ENCODE measurements around the gene LCN10. TPM values are rescaled to one million over a fixed set of nuclear protein-coding genes. Genes with fewer than 3 reads are reported as not detected.
"Not testable (repeated sequence)": the region's sequence is repeated elsewhere in the genome, so short reads cannot be mapped to it uniquely, and the experiment has no call there.

The LCN10 gene
- total and polyA plus RNA-seq, 2 donors (not counting 3 experiments of a cell fraction or from before 2014, with no cell fraction given) = not detected

DNA sequence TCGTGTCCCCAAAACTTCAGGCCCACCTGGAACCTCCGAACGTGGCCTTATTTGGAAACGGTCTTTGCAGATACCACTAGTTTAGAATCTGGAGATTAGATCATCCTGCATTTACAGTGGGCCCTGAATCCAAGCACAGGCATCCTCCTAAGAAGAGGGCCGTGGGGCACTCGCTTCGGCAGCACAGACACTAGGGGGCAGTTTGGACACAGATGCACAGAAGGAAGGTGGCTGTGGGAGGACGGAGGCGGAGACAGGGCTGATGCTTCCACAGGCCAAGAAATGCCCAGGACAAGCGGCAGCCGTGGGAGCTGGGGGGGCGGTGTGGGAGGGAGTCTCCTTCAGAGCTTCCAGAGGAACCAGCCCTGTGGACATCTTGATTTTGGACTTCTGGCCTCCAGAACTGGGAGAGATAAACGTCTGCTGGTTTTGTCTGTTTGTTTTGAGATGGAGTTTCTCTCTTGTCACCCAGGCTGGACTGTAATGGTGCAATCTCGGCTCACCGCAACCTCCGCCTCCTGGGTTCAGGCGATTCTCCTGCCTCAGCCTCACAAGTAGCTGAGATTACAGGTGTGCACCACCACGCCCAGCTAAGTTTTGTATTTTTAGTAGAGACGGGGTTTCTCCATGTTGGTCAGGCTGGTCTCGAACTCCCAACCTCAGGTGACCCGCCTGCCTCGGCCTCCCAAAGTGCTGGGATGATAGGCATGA lies 18.2 kb upstream of the LCN10 start:
- H2AFZ ChIP-seq (ENCODE audit: low read depth, low read length); dilution Hi-C loops (cut with MboI; ENCODE audit: extremely low pct_ligation_motif_present, low sequenced_read_pairs); H3K27me3 ChIP-seq (ENCODE audit: control insufficient read depth in 2 of 2, insufficient read depth in 2 of 2, low read length in 2 of 2); H3K9ac ChIP-seq (replicated peaks; ENCODE audit: extremely low read depth, insufficient read depth, low read length); intact Hi-C loops (cut with micrococcal nuclease); H3K36me3 ChIP-seq (ENCODE audit: control insufficient read depth in 2 of 2, extremely low read depth in 1 of 2, insufficient read depth in 2 of 2, low read length in 2 of 2); H3K4me3 ChIP-seq (replicated peaks in 1 of 3; ENCODE audit: insufficient read depth in 1 of 3, low read depth in 1 of 3, low read length in 3 of 3); H4K20me1 ChIP-seq (replicated peaks; ENCODE audit: control insufficient read depth, extremely low read depth, insufficient read depth, low read length); BruUV-seq (replicated peaks); H3K79me2 ChIP-seq (ENCODE audit: control insufficient read depth, insufficient read depth, low read length); H3K9me3 ChIP-seq (replicated peaks; ENCODE audit: control insufficient read depth, insufficient read depth, low read length); H3K4me2 ChIP-seq (ENCODE audit: insufficient read depth, low read length); H3K9me1 ChIP-seq (replicated peaks; ENCODE audit: control insufficient read depth, extremely low read depth, insufficient read depth, low read length); H3K4me1 ChIP-seq (ENCODE audit: control insufficient read depth, extremely low read depth, insufficient read depth, low read length); POLR2A ChIA-PET; H3K27ac ChIP-seq (ENCODE audit: insufficient read depth, low read depth, low read length): not testable (repeated sequence)
- CTCF ChIA-PET = interaction anchor here (0.6 to 2.1 kb wide), 5 partner anchors 11 to 268 kb away, joined by 3 to 7 read pairs (median 3); no protein-coding TSS in a partner anchor
- TF ChIP-seq, protein P1, sequence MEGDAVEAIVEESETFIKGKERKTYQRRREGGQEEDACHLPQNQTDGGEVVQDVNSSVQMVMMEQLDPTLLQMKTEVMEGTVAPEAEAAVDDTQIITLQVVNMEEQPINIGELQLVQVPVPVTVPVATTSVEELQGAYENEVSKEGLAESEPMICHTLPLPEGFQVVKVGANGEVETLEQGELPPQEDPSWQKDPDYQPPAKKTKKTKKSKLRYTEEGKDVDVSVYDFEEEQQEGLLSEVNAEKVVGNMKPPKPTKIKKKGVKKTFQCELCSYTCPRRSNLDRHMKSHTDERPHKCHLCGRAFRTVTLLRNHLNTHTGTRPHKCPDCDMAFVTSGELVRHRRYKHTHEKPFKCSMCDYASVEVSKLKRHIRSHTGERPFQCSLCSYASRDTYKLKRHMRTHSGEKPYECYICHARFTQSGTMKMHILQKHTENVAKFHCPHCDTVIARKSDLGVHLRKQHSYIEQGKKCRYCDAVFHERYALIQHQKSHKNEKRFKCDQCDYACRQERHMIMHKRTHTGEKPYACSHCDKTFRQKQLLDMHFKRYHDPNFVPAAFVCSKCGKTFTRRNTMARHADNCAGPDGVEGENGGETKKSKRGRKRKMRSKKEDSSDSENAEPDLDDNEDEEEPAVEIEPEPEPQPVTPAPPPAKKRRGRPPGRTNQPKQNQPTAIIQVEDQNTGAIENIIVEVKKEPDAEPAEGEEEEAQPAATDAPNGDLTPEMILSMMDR (IDR thresholded peaks at IDR 0.05; ENCODE audit: extremely low read depth in 1 of 2, insufficient read depth in 1 of 2, low read depth in 1 of 2, low read length in 2 of 2) = peak; percentile 59 to 81
- DNase-seq (ENCODE audit: low read depth, low spot score) (peak; percentile 57), FAIRE-seq (peak; percentile 85)

DNA sequence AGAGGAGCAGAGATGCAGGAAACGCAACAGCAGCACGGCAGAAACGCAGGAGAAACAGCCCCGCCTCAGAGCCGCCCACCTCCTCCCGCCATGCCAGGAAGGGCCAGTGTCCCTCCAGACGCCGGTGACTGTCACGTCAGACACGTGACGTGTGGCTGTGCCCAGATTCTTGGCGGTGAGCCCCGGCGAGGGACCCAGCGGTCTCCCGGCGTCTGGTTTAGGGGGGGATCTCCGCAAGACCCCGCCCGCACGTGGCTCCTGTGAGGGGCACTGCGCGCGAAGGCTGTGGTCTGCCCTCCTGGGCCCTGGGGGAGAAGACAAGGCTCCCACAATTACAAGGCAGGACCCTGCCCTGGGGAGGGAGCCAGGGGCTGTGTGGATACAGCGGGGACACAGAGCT lies 17.7 kb upstream of the LCN10 start:
- TF ChIP-seq POLR2AphosphoS5 (IDR thresholded peaks at IDR 0.05; ENCODE audit: insufficient read depth, low read depth, low read length) (no peak), MYC (IDR thresholded peaks at IDR 0.05; ENCODE audit: low read depth, low read length) (no peak), POLR2A (IDR thresholded peaks at IDR 0.05; ENCODE audit: low read depth, low read length) (no peak), GATA2 (IDR thresholded peaks at IDR 0.05; ENCODE audit: insufficient read depth, insufficient read length, low read depth, low read length) (no peak), FOS (IDR thresholded peaks at IDR 0.05; ENCODE audit: borderline replicate concordance, insufficient read depth, low read length) (no peak), EZH2 (IDR thresholded peaks at IDR 0.05; ENCODE audit: borderline replicate concordance, low read depth, low read length, severe bottlenecking) (no peak), JUN (IDR thresholded peaks at IDR 0.05; ENCODE audit: borderline replicate concordance, insufficient read depth, insufficient read length, low read depth) (no peak)
- TF ChIP-seq, protein P1 (IDR thresholded peaks at IDR 0.05; ENCODE audit: extremely low read depth in 1 of 2, insufficient read depth in 1 of 2, low read depth in 1 of 2, low read length in 2 of 2) = no peak
- TF ChIP-seq, protein P2, sequence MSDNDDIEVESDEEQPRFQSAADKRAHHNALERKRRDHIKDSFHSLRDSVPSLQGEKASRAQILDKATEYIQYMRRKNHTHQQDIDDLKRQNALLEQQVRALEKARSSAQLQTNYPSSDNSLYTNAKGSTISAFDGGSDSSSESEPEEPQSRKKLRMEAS (IDR thresholded peaks at IDR 0.05; ENCODE audit: insufficient read depth, insufficient read length) = no peak
- H4K20me1 ChIP-seq (replicated peaks; ENCODE audit: control insufficient read depth, extremely low read depth, insufficient read depth, low read length) = no peaks in the 10 kb centered on the region
- FAIRE-seq = no peak
- ChIA-PET POLR2A (no interaction called here), CTCF (interaction anchor here (0.9 to 2.1 kb wide), 4 partner anchors 10 to 269 kb away, joined by 3 to 7 read pairs (median 4); partner anchors contain the start of genes LCN10 and TMEM141)
- H3K27me3 ChIP-seq (ENCODE audit: control insufficient read depth in 2 of 2, insufficient read depth in 2 of 2, low read length in 2 of 2) = no peaks in the 10 kb centered on the region
- H3K9me3 ChIP-seq (replicated peaks; ENCODE audit: control insufficient read depth, insufficient read depth, low read length) = no peaks in the 10 kb centered on the region
- no peaks in the 10 kb centered on the region for H3K79me2 ChIP-seq (ENCODE audit: control insufficient read depth, insufficient read depth, low read length)
- no peak overlapping the region for H3K27ac ChIP-seq (ENCODE audit: insufficient read depth, low read depth, low read length)
- no TSS peak for BruUV-seq (replicated peaks)
- no peak overlapping the region for H3K4me2 ChIP-seq (ENCODE audit: insufficient read depth, low read length)
- no peaks in the 10 kb centered on the region for H3K36me3 ChIP-seq (ENCODE audit: control insufficient read depth in 2 of 2, extremely low read depth in 1 of 2, insufficient read depth in 2 of 2, low read length in 2 of 2)
- no peak overlapping the region for H3K9ac ChIP-seq (replicated peaks; ENCODE audit: extremely low read depth, insufficient read depth, low read length)
- no peaks in the 10 kb centered on the region for H3K9me1 ChIP-seq (replicated peaks; ENCODE audit: control insufficient read depth, extremely low read depth, insufficient read depth, low read length)
- H3K4me3 ChIP-seq (replicated peaks in 1 of 3; ENCODE audit: insufficient read depth in 1 of 3, low read depth in 1 of 3, low read length in 3 of 3) = no peak overlapping the region
- DNase-seq (ENCODE audit: low read depth, low spot score) = no peak
- intact Hi-C loops (cut with micrococcal nuclease) = no loop called here
- dilution Hi-C loops (cut with MboI; ENCODE audit: extremely low pct_ligation_motif_present, low sequenced_read_pairs) = no loop called here
- no peak overlapping the region for H2AFZ ChIP-seq (ENCODE audit: low read depth, low read length)
- no peaks in the 10 kb centered on the region for H3K4me1 ChIP-seq (ENCODE audit: control insufficient read depth, extremely low read depth, insufficient read depth, low read length)
